Natural killer cell (primary cell): ENCODE results near the gene NRGN. TPM values are rescaled to one million over a fixed set of nuclear protein-coding genes. Genes with fewer than 3 reads are reported as not detected.
A peak's percentile ranks its signal among the peaks of the same experiment; 100 is the strongest.

Experiments
- ATAC-seq, 3 donors: fragments of 150-1000 bp in 2 of 3; fragments of 200-7000 bp in 1 of 3; cut with Tn5 transposase; 1 replicate in 1 of 3; 2 replicates in 2 of 3; pipeline ENCODE4 v1.10.0; 2021; ENCODE audit warnings: mild to moderate bottlenecking in 2 of 3, moderate library complexity in 2 of 3
- DNase-seq, 2 donors: peaks; one replicate each; pipeline versions ENCODE4 v3.0.0 to v3.0.0-alpha.2; 2013 to 2021; ENCODE audit warnings: mixed read lengths in 1 of 2
- H3K27ac ChIP-seq: one replicate; pipeline ENCODE4 v1.5.1; 2013; ENCODE audit warnings: mild to moderate bottlenecking, low read length
- H3K27me3 ChIP-seq: one replicate; pipeline ENCODE4 v1.6.1; 2013; ENCODE audit warnings: low read length; ENCODE audit not compliant: control insufficient read depth, insufficient read depth
- H3K36me3 ChIP-seq: one replicate; pipeline ENCODE4 v1.6.1; 2013; ENCODE audit warnings: low read length; ENCODE audit not compliant: control insufficient read depth, insufficient read depth
- H3K4me1 ChIP-seq: one replicate; pipeline ENCODE4 v1.6.1; 2013; ENCODE audit warnings: low read length; ENCODE audit not compliant: control insufficient read depth, insufficient read depth
- H3K4me3 ChIP-seq: one replicate; pipeline ENCODE4 v1.5.1; 2013; ENCODE audit warnings: low read length
- H3K9me3 ChIP-seq: one replicate; pipeline ENCODE4 v1.6.1; 2013; ENCODE audit warnings: low read length; ENCODE audit not compliant: control insufficient read depth, insufficient read depth
- H3K27ac Mint-ChIP-seq, 2 donors: one replicate each; pipeline ENCODE4 v1.8.0; 2022; ENCODE audit warnings: mild to moderate bottlenecking in 2 of 2, mixed read lengths in 2 of 2, moderate library complexity in 1 of 2
- H3K27me3 Mint-ChIP-seq, 2 donors: one replicate each; pipeline ENCODE4 v1.8.0; 2022; ENCODE audit warnings: low read depth in 2 of 2, mixed read lengths in 2 of 2
- H3K36me3 Mint-ChIP-seq: one replicate; pipeline ENCODE4 v1.8.0; 2022; ENCODE audit warnings: mixed read lengths
- H3K4me1 Mint-ChIP-seq, 2 donors: one replicate each; pipeline ENCODE4 v1.8.0; 2022; ENCODE audit warnings: mixed read lengths in 2 of 2
- H3K4me3 Mint-ChIP-seq: one replicate; pipeline ENCODE4 v1.8.0; 2022; ENCODE audit warnings: mild to moderate bottlenecking, moderate library complexity, mixed read lengths
- H3K9me3 Mint-ChIP-seq, 2 donors: one replicate each; pipeline ENCODE4 v1.8.0; 2022; ENCODE audit warnings: mixed read lengths in 2 of 2
- CTCF ChIP-seq: fragments of 200-600 bp; IDR thresholded peaks from one replicate; pipeline ENCODE4 v1.8.0; 2022; ENCODE audit warnings: antibody characterized with exemption
- WGBS: methylation state at CpG from one replicate; pipeline ENCODE4 v1.1.7; 2013; ENCODE audit warnings: missing lambda C conversion rate; ENCODE audit not compliant: insufficient coverage; 5-methylcytosine and 5-hydroxymethylcytosine counted together
- intact Hi-C: fragments of 100-400 bp; cut with micrococcal nuclease; formaldehyde crosslinking; loops from one replicate; pipeline ENCODE4 v1.14.2; 2022
- total RNA-seq, 4 donors: library from RNA; stranded (reverse); fragments of 120-200 nt in 1 of 4; gene quantifications; one replicate each; pipeline versions ENCODE4 v1.2.3 to v1.2.4, GENCODE V29; 2013 to 2022

Gene NRGN
- total RNA-seq, 3 donors from 2014 or later (not counting 1 experiment from before 2014, with no cell fraction given): 11.1 to 70.9 (median 28.4) TPM

- 84% methylated on average over 6 of the region's 7 CpGs for WGBS
- TF ChIP-seq CTCF: no peak
- intact Hi-C loops: no loop called here
- Mint-ChIP-seq H3K4me1 (peaks cover 7 to 21% of the 10 kb centered on the region in 2 donors), H3K27ac (no peak overlapping the region), H3K27me3 (peaks cover 53 to 63% of the 10 kb centered on the region in 2 donors), H3K36me3 (no peaks in the 10 kb centered on the region), H3K9me3 (no peaks in the 10 kb centered on the region), H3K4me3 (no peak overlapping the region)
- Histone ChIP-seq H3K27me3 (peaks cover 10% of the 10 kb centered on the region), H3K4me1 (peaks cover 16% of the 10 kb centered on the region), H3K27ac (no peak overlapping the region), H3K4me3 (no peak overlapping the region), H3K36me3 (no peaks in the 10 kb centered on the region), H3K9me3 (no peaks in the 10 kb centered on the region)
- ATAC-seq (no peak), DNase-seq (no peak)
Measured at GRCh38 chr11:124737638-124738305, 2.0 kb upstream of the NRGN start.

GRCh38 chr11:124738713-124739478 lies 846 bp upstream of the NRGN start:
- peaks cover 7 to 21% of the 10 kb centered on the region in 2 donors for H3K4me1 Mint-ChIP-seq
- H3K9me3 Mint-ChIP-seq: no peaks in the 10 kb centered on the region
- 90% methylated on average over 20 of the region's 21 CpGs for WGBS
- peaks cover 56 to 58% of the 10 kb centered on the region in 2 donors for H3K27me3 Mint-ChIP-seq
- H3K36me3 Mint-ChIP-seq: no peaks in the 10 kb centered on the region
- peak overlapping the region; percentile 84 for H3K4me3 Mint-ChIP-seq
- DNase-seq: no peak
- Histone ChIP-seq H3K27ac (no peak overlapping the region), H3K4me1 (peaks cover 16% of the 10 kb centered on the region), H3K27me3 (peaks cover 10% of the 10 kb centered on the region), H3K36me3 (no peaks in the 10 kb centered on the region), H3K9me3 (no peaks in the 10 kb centered on the region), H3K4me3 (no peak overlapping the region)
- no peak for ATAC-seq
- intact Hi-C loops: no loop called here
- H3K27ac Mint-ChIP-seq: peak overlapping the region in 1 of 2 donors; percentile 44
- TF ChIP-seq CTCF: no peak

- DNase-seq (peak; percentile 43 to 77), ATAC-seq (peak; percentile 49 to 66 (median 62))
- no peak overlapping the region for H3K27ac ChIP-seq
- H3K36me3 Mint-ChIP-seq: no peaks in the 10 kb centered on the region
- H3K9me3 ChIP-seq: no peaks in the 10 kb centered on the region
- peak overlapping the region; percentile 84 for H3K4me3 Mint-ChIP-seq
- WGBS: 2% methylated on average over 37 of the region's 37 CpGs
- H3K4me1 Mint-ChIP-seq: peaks cover 7 to 21% of the 10 kb centered on the region in 2 donors
- no peaks in the 10 kb centered on the region for H3K9me3 Mint-ChIP-seq
- TF ChIP-seq CTCF: peak; percentile 59
- H3K4me3 ChIP-seq: peak overlapping the region; percentile 48
- peaks cover 10% of the 10 kb centered on the region for H3K27me3 ChIP-seq
- no peaks in the 10 kb centered on the region for H3K36me3 ChIP-seq
- intact Hi-C loops: no loop called here
- H3K4me1 ChIP-seq: peaks cover 16% of the 10 kb centered on the region
- peaks cover 50 to 58% of the 10 kb centered on the region in 2 donors for H3K27me3 Mint-ChIP-seq
- H3K27ac Mint-ChIP-seq: no peak overlapping the region
Measured at GRCh38 chr11:124740277-124740882, 638 bp downstream of the NRGN start.
